ENCODE results near the gene PPP1R9A.

PPP1R9A gene

GRCh38 chr7:95209788-95210187, 302.4 kb downstream of the PPP1R9A start:
- no peak overlapping the region for H3K27ac ChIP-seq (ENCODE audit: extremely low read depth, low read depth, low read length)
- CTCF ChIA-PET: no interaction called here
- no peak overlapping the region for H3K4me3 ChIP-seq (ENCODE audit: low read depth, low read length)
- POLR2A ChIA-PET: no interaction called here
- peaks cover 6% of the 10 kb centered on the region; the same call in 1 of the 2 replicates for H3K4me1 ChIP-seq (ENCODE audit: control insufficient read depth, insufficient read depth, low read length)
- H3K36me3 ChIP-seq (ENCODE audit: control insufficient read depth in 2 of 2, insufficient read depth in 1 of 2, low read length in 2 of 2): no peaks in the 10 kb centered on the region
- TF ChIP-seq, protein P1, sequence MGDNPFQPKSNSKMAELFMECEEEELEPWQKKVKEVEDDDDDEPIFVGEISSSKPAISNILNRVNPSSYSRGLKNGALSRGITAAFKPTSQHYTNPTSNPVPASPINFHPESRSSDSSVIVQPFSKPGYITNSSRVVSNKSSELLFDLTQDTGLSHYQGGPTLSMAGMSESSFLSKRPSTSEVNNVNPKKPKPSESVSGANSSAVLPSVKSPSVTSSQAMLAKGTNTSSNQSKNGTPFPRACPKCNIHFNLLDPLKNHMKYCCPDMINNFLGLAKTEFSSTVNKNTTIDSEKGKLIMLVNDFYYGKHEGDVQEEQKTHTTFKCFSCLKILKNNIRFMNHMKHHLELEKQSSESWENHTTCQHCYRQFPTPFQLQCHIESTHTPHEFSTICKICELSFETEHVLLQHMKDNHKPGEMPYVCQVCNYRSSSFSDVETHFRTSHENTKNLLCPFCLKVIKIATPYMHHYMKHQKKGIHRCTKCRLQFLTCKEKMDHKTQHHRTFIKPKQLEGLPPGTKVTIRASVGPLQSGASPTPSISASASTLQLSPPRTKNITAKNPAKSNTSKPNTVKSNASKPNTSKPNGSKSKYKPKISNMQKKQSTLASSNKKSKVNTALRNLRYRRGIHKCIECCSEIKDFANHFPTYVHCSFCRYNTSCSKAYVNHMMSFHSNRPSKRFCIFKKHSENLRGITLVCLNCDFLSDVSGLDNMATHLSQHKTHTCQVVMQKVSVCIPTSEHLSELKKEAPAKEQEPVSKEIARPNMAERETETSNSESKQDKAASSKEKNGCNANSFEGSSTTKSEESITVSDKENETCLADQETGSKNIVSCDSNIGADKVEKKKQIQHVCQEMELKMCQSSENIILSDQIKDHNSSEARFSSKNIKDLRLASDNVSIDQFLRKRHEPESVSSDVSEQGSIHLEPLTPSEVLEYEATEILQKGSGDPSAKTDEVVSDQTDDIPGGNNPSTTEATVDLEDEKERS (tag by site-specific recombination; IDR thresholded peaks at IDR 0.05): no peak
- TF ChIP-seq ZNF623 (tag by site-specific recombination; IDR thresholded peaks at IDR 0.05): no peak
- TF ChIP-seq ZNF560 (tag by site-specific recombination; IDR thresholded peaks at IDR 0.05; ENCODE audit: borderline replicate concordance): no peak
- TF ChIP-seq, protein P2, sequence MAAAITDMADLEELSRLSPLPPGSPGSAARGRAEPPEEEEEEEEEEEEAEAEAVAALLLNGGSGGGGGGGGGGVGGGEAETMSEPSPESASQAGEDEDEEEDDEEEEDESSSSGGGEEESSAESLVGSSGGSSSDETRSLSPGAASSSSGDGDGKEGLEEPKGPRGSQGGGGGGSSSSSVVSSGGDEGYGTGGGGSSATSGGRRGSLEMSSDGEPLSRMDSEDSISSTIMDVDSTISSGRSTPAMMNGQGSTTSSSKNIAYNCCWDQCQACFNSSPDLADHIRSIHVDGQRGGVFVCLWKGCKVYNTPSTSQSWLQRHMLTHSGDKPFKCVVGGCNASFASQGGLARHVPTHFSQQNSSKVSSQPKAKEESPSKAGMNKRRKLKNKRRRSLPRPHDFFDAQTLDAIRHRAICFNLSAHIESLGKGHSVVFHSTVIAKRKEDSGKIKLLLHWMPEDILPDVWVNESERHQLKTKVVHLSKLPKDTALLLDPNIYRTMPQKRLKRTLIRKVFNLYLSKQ (tag by site-specific recombination; IDR thresholded peaks at IDR 0.05; ENCODE audit: borderline replicate concordance): no peak
- no peak for TF ChIP-seq SCRT2 (tag by site-specific recombination; IDR thresholded peaks at IDR 0.05)
- no peak for TF ChIP-seq ZNF366 (tag by site-specific recombination; conservative IDR thresholded peaks at IDR 0.05)
- TF ChIP-seq, protein P3, sequence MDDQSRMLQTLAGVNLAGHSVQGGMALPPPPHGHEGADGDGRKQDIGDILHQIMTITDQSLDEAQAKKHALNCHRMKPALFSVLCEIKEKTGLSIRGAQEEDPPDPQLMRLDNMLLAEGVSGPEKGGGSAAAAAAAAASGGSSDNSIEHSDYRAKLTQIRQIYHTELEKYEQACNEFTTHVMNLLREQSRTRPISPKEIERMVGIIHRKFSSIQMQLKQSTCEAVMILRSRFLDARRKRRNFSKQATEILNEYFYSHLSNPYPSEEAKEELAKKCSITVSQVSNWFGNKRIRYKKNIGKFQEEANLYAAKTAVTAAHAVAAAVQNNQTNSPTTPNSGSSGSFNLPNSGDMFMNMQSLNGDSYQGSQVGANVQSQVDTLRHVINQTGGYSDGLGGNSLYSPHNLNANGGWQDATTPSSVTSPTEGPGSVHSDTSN (CRISPR knock-in tag; IDR thresholded peaks at IDR 0.05): no peak
- no peak for TF ChIP-seq ZNF155 (tag by site-specific recombination; IDR thresholded peaks at IDR 0.05)
- no peak for TF ChIP-seq ZBTB6 (tag by site-specific recombination; IDR thresholded peaks at IDR 0.05)
- no peak for TF ChIP-seq ZNF221 (tag by site-specific recombination; IDR thresholded peaks at IDR 0.05; ENCODE audit: borderline replicate concordance)
- no peak for TF ChIP-seq ZBTB11 (tag by site-specific recombination; conservative IDR thresholded peaks at IDR 0.05; ENCODE audit: low read depth)
- H3K9me3 ChIP-seq (ENCODE audit: control insufficient read depth, insufficient read depth, low read depth, low read length): no peaks in the 10 kb centered on the region

DNA sequence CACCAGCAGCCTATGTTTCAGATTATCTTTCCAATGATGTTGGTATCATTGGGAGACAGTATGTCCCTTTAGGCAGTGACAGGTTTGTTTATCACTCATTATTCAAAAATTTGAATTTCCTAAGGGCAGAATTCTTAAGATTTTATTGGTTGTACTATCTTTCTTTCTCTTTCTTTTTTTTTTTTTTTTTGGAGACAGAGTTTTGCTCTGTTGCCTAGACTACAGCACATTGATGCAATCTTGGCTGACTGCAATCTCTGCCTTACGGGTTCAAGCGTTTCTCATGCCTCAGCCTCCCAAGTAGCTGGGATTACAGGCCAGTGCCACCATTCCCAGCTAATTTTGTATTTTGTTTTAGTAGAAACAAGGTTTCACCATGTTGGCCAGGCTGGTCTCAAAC, 305.8 kb downstream of the PPP1R9A start:
- H3K27ac ChIP-seq (ENCODE audit: extremely low read depth, low read depth, low read length): no peak overlapping the region
- H3K4me1 ChIP-seq (ENCODE audit: control insufficient read depth, insufficient read depth, low read length): no peaks in the 10 kb centered on the region
- POLR2A ChIA-PET: no interaction called here
- no peak overlapping the region for H3K4me3 ChIP-seq (ENCODE audit: low read depth, low read length)
- TF ChIP-seq, protein P4, sequence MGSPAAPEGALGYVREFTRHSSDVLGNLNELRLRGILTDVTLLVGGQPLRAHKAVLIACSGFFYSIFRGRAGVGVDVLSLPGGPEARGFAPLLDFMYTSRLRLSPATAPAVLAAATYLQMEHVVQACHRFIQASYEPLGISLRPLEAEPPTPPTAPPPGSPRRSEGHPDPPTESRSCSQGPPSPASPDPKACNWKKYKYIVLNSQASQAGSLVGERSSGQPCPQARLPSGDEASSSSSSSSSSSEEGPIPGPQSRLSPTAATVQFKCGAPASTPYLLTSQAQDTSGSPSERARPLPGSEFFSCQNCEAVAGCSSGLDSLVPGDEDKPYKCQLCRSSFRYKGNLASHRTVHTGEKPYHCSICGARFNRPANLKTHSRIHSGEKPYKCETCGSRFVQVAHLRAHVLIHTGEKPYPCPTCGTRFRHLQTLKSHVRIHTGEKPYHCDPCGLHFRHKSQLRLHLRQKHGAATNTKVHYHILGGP (tag by site-specific recombination; IDR thresholded peaks at IDR 0.05): no peak
- no peaks in the 10 kb centered on the region for H3K36me3 ChIP-seq (ENCODE audit: control insufficient read depth in 2 of 2, insufficient read depth in 1 of 2, low read length in 2 of 2)
- CTCF ChIA-PET: no interaction called here
- H3K9me3 ChIP-seq (ENCODE audit: control insufficient read depth, insufficient read depth, low read depth, low read length): no peaks in the 10 kb centered on the region
